GM13976 (cell line): ENCODE measurements around the gene ATP8B1.
A peak's percentile ranks its signal among the peaks of the same experiment; 100 is the strongest.

ENCODE experiments used
- DNase-seq: peaks from one replicate; pipeline ENCODE4 v3.0.0; 2012; ENCODE audit warnings: low spot score
- in situ Hi-C: fragments of 300-500 bp; cut with MboI; formaldehyde crosslinking; loops from one replicate; pipeline ENCODE4 v1.12.0; 2022; ENCODE audit warnings: low sequenced_read_pairs, mixed read lengths, inconsistent platforms; ENCODE audit not compliant: unreplicated experiment
- TF ChIP-seq, protein P1 (sequence below): IDR thresholded peaks from 2 replicates; pipeline ENCODE4 v1.5.1; 2012; ENCODE audit warnings: borderline replicate concordance, mild to moderate bottlenecking; ENCODE audit not compliant: insufficient read depth; ENCODE audit errors: extremely low read depth, missing control alignments, control extremely low read depth

Gene ATP8B1

DNA sequence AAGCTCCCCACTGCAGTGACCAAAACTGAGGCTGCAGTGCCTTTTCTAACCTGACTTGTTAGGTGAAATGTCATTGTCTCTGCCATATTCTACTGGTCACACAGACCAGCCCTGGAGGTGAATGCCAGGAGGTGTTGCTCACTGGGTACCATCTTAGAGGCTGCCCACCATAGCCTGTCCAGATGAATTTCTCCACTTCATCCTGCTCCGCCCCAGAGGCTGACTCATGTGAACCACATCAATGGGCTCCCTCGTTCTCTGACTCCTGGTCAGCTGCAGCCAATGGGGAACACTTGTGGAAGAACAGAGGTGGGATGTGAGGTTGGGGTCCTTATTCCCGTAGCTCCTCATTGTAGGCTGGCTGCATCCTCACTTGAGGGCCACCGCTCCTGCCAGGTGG is 178.1 kb downstream of the ATP8B1 start:
- TF ChIP-seq, protein P1, sequence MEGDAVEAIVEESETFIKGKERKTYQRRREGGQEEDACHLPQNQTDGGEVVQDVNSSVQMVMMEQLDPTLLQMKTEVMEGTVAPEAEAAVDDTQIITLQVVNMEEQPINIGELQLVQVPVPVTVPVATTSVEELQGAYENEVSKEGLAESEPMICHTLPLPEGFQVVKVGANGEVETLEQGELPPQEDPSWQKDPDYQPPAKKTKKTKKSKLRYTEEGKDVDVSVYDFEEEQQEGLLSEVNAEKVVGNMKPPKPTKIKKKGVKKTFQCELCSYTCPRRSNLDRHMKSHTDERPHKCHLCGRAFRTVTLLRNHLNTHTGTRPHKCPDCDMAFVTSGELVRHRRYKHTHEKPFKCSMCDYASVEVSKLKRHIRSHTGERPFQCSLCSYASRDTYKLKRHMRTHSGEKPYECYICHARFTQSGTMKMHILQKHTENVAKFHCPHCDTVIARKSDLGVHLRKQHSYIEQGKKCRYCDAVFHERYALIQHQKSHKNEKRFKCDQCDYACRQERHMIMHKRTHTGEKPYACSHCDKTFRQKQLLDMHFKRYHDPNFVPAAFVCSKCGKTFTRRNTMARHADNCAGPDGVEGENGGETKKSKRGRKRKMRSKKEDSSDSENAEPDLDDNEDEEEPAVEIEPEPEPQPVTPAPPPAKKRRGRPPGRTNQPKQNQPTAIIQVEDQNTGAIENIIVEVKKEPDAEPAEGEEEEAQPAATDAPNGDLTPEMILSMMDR: no peak
- in situ Hi-C loops: loop anchor here (25.0 kb wide), 2 partner anchors 237 to 487 kb away; no protein-coding TSS in a partner anchor
- DNase-seq: no peak

DNA sequence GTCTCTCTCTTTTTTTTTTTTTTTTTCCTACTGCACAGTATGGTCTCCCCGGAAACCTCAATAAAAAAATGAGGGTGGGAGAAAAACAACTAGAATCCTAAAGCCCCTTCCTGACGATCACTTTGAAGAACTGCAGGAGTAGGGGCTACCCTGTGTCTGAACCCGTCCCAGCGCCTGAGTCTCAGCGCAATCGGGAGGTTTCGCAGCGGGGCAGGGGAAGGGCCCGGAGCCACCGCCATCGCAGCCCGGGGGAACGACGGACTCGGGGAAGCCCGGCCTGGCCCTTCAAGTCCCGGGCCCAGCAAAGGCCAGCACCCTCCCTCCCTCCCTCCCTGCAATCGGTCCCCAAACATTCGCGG is 181.9 kb downstream of the ATP8B1 start:
- TF ChIP-seq, protein P1: no peak
- in situ Hi-C loops: no loop called here
- DNase-seq: peak; percentile 49

DNA sequence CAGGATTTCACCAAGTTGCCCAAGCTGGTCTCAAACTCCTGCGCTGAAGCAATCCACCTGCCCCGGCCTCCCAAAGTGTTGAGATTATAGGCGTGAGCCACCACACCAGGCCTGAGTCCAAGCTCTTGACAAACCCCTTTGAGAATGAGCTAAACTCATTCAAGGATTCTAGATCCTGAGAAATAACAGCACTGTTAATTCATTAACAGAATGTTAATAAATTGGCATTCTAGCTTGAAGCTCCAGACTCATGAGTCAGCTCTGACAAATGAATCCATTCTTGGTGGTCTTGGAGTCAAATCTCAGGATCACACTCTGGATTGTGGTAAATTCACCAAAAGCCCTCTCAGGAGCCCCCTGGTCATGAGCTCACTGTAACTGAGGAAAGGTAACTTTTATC is 183.2 kb downstream of the ATP8B1 start:
- TF ChIP-seq, protein P1: no peak
- in situ Hi-C loops: no loop called here
- DNase-seq: no peak

- TF ChIP-seq, protein P1: no peak
- in situ Hi-C loops: no loop called here
- no peak for DNase-seq
Observed at GRCh38 chr18:57618910-57619309, 184.2 kb downstream of the ATP8B1 start.

DNA sequence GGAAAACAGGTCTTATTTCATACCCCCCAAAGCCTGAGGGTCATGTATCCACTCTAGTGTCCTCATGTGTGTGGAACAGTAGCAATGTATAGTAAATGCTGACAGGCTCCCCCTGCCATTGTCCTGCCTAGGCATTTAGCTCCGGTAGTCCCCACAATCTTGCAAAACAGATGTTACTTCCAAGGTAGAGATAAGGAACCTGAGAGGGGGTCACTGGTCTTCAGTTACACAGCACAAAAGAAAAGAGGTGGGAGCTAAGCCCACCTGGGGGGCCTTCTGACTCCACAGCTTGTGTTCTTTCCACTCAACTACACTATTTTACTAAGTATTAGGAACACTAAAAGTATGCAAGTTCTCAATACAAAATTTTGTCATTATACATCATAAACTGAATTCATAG is 199.2 kb downstream of the ATP8B1 start:
- no peak for DNase-seq
- TF ChIP-seq, protein P1: no peak

More for the DNA sequence above, 199.2 kb downstream of the ATP8B1 start:
- in situ Hi-C loops: no loop called here
